H1 (cell line): Measurements from ENCODE around the gene PCDHB14.
A peak's percentile ranks its signal among the peaks of the same experiment; 100 is the strongest.

Source experiments
- ATF2 ChIP-seq: IDR thresholded peaks from 2 replicates; pipeline ENCODE4 v1.6.1; 2012; ENCODE audit warnings: low read length, inconsistent platforms
- CTCF ChIP-seq, 3 experiments: IDR thresholded peaks; 1 replicate in 2 of 3; 2 replicates in 1 of 3; pipeline versions ENCODE4 v1.5.1 to v1.6.1; 2011; ENCODE audit warnings: low read length in 3 of 3, mild to moderate bottlenecking in 3 of 3, inconsistent platforms in 2 of 3, low read depth in 1 of 3, moderate library complexity in 1 of 3; ENCODE audit not compliant: insufficient read depth in 1 of 3; ENCODE audit errors: control extremely low read depth in 1 of 3
- FOSL1 ChIP-seq: IDR thresholded peaks from 2 replicates; pipeline ENCODE4 v1.6.1; 2011; ENCODE audit warnings: mild to moderate bottlenecking, low read depth, low read length, moderate library complexity; ENCODE audit not compliant: insufficient read depth
- JUN ChIP-seq: IDR thresholded peaks from 2 replicates; pipeline ENCODE4 v1.6.1; 2011; ENCODE audit warnings: low read depth, mild to moderate bottlenecking, improper control_type of control experiment, low read length
- JUND ChIP-seq: IDR thresholded peaks from 2 replicates; pipeline ENCODE4 v1.6.1; 2011; ENCODE audit warnings: mild to moderate bottlenecking, improper control_type of control experiment, low read length
- KDM1A ChIP-seq: fragments of 200-600, 300-600 bp; sonication (generic); IDR thresholded peaks from 2 replicates; pipeline ENCODE4 v1.7.1; 2016; ENCODE audit warnings: mild to moderate bottlenecking, low read length, borderline replicate concordance
- POLR2A ChIP-seq, 2 experiments: IDR thresholded peaks; 1 replicate in 1 of 2; 2 replicates in 1 of 2; pipeline ENCODE4 v1.6.1; 2011; ENCODE audit warnings: low read depth in 2 of 2, low read length in 2 of 2, mild to moderate bottlenecking in 2 of 2; ENCODE audit errors: control extremely low read depth in 1 of 2
- POLR2AphosphoS5 ChIP-seq: IDR thresholded peaks from 2 replicates; pipeline ENCODE4 v1.6.1; 2011; ENCODE audit warnings: low read depth, low read length
- RXRA ChIP-seq: IDR thresholded peaks from 2 replicates; pipeline ENCODE4 v1.6.1; 2011; ENCODE audit warnings: low read depth, mild to moderate bottlenecking, low read length, moderate library complexity; ENCODE audit not compliant: insufficient read depth
- YY1 ChIP-seq: IDR thresholded peaks from 2 replicates; pipeline ENCODE4 v1.6.1; 2011; ENCODE audit warnings: low read depth, mild to moderate bottlenecking, low read length

GRCh38 chr5:141272906-141273305, 49.8 kb downstream of the PCDHB14 start:
- TF ChIP-seq CTCF (IDR thresholded peaks at IDR 0.05; ENCODE audit: control extremely low read depth in 1 of 3, insufficient read depth in 1 of 3, low read depth in 1 of 3, low read length in 3 of 3) (peak in 2 of 3 experiments; percentile 41 to 49; a peak in 2 of 4 replicates), FOSL1 (no peak), JUN (no peak), ATF2 (no peak), RXRA (no peak), POLR2AphosphoS5 (no peak), KDM1A (no peak), YY1 (no peak), POLR2A (IDR thresholded peaks at IDR 0.05; ENCODE audit: control extremely low read depth in 1 of 2, low read depth in 2 of 2, low read length in 2 of 2) (no peak), JUND (no peak)
